Activated CD8-positive, alpha-beta memory T cell treated with anti-CD3 and anti-CD28 coated beads, Interleukin-2, amount 50 U/mL, for 48 hours (primary cell): ENCODE results near the gene USP38.
"Not testable (repeated sequence)": the region's sequence is repeated elsewhere in the genome, so short reads cannot be mapped to it uniquely, and the experiment has no call there.

Experiments
- DNase-seq: peaks from one replicate; pipeline ENCODE4 v3.0.0-alpha.2; 2020

Gene USP38, protein sequence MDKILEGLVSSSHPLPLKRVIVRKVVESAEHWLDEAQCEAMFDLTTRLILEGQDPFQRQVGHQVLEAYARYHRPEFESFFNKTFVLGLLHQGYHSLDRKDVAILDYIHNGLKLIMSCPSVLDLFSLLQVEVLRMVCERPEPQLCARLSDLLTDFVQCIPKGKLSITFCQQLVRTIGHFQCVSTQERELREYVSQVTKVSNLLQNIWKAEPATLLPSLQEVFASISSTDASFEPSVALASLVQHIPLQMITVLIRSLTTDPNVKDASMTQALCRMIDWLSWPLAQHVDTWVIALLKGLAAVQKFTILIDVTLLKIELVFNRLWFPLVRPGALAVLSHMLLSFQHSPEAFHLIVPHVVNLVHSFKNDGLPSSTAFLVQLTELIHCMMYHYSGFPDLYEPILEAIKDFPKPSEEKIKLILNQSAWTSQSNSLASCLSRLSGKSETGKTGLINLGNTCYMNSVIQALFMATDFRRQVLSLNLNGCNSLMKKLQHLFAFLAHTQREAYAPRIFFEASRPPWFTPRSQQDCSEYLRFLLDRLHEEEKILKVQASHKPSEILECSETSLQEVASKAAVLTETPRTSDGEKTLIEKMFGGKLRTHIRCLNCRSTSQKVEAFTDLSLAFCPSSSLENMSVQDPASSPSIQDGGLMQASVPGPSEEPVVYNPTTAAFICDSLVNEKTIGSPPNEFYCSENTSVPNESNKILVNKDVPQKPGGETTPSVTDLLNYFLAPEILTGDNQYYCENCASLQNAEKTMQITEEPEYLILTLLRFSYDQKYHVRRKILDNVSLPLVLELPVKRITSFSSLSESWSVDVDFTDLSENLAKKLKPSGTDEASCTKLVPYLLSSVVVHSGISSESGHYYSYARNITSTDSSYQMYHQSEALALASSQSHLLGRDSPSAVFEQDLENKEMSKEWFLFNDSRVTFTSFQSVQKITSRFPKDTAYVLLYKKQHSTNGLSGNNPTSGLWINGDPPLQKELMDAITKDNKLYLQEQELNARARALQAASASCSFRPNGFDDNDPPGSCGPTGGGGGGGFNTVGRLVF

DNA sequence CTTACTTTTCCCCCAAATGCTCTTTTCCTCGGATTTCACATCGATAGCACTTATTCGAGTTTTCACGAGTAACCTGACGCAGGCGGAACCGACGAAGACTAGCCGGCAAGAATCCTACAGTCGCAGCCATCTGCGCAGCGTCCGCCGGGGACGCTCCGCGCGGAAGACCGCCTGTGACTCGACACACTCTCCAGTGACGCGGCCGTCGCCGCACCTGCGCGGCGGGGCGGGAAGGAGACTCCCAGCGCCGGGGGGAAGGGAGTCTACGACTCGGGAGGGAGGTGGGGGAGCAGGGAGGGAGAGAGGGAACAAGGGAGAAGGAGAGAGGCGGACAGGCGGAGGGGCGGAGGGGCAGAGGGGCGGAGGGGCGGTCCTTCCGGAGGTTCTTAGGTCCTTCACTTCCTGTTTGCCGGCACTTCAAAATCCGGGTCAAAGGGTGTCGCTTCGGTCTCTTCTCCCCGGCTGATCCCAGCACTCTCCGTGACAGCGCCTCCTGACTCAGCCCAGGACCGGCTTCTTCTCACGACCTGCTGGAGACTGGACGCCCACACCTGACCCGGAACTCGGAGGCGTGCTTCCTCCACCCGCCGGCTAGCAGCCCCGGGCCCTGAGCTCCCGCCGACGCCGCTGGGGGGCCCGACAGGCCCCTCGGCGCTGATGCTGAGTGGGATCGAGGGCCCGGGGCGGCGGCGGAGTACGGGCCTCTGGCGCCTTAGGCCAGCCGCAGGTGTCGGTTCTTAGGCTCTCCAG lies at the start of gene USP38:
TSS of gene USP38 (plus strand) at position 415 of the 750 bp plus-strand sequence. CDS start 534 bp downstream, outside the sequence.
- peak; percentile 90 for DNase-seq

DNA sequence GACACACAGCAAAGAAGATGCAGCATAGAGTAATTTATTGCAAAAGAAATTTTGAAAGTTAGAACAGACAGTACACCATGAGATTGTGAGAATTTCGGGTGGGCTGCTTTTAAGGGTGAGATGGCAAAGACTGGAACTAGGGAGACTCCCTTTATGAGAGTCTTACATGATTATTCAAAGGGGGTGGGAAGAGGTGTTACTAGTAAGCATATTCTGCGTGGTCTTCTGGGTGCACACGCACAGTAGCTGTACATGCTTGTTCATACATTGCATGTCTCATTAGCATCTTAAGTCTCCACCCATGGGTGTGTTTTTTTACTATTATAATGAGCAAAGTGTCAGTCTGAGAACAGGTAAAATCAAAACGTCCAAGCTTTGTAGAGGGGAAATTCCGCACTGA lies 49.4 kb upstream of the USP38 start:
- DNase-seq: no peak

DNA sequence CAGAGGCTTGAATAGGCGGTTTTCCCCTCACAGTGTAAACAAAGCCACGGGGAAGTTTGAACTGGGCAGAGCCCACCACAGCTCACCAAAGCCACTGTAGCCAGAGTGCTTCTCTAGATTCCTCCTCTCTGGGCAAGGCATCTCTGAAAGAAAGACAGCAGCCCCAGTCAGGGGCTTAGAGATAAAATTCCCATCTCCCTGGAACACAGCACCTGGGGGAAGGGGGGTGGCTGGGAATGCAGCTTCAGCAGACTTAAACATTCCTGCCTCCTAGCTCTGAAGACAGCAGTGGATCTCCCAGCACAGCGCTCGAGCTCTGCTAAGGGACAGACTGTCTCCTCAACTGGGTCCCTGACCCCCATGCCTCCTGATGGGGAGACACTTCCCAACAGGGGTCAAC lies 44.0 kb upstream of the USP38 start:
- DNase-seq: no peak

DNA sequence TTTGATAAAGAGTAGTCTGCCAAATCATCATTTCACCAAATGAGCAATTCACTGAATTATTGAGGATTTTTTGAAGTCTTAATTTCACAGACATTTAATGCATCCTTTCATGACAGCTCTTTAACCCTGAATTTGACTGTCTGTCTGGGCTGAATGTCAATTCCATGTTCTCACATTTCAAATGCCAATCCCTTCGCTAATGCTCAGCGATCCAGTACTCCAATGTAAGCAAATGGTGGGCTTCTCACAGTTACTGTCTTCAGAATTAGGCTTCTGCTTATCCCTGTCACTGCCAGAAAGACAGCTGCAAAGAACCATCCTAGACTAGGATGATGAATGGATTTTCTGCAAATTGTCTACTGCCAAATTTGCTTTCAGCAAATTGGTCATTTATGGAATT lies 36.2 kb upstream of the USP38 start:
- DNase-seq: no peak

DNA sequence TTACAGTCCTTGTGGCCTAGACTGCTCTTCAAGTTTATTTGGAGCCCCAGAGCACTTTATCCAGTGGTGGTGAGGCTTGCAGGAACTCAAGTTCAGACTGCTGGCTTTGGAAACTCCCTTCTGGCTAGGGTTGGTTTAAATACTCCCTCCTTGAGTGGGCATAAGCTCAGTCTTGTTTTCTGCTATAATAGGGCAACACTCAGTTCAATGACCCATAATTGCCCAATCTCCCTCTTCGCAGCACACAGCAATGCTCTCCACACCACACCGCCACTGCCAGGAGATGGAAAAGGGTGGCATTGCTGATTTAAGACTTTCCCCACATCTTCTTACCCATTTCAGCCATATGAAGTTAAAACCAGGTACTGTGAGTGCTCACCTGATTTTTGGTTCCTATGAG lies 27.9 kb upstream of the USP38 start:
- no peak for DNase-seq

DNA sequence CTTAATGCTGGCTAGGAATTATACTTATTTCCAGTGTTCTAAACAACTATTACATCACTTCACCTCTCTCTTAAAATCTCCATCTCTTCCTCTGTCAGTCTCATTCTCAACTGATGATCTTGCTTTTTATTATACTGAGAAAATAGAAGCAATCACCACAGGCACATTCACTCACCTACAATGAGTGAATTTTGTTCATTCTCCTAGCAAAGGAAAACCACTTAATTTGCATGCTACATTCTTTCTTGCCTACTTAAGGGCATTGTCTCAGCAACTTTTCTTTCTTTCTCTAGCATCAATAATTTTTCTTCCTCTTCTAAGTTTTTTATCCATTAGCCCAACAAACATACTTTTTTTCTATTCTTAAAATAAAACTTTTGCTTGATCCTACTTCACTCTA lies 21.1 kb upstream of the USP38 start:
- no peak for DNase-seq

DNA sequence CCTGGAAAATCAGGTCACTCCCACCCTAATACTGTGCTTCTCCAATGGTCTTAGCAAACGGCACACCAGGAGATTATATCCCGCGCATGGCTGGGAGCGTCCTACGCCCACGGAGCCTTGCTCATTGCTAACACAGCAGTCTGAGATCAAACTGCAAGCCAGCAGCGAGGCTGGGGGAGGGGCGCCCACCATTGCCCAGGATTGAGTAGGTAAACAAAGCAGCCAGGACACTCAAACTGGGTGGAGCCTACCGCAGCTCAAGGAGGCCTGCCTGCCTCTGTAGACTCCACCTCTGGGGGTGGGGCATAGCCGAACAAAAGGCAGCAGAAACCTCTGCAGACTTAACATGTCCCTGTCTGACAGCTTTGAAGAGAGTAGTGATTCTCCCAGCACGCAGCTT lies 18.0 kb upstream of the USP38 start:
- not testable (repeated sequence) for DNase-seq

DNA sequence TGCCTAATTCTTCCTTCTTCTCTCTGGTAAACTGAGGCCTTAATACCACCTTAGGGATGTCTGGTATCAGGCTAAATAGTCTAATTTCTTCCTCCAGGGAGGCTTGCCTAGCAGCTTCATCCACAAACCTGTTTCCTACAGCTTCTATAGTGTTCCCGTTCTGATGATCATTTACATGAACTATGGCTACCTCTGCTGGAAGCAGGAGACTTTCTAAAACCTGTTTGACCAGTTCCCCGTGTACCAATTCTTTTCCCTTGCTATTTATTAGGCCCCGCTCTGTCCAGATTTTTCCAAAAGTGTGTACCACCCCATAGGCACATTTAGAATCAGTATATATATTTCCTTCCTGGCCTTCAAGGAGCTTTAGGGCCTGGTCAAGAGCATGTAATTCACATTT lies 5.8 kb upstream of the USP38 start:
- DNase-seq: no peak

DNA sequence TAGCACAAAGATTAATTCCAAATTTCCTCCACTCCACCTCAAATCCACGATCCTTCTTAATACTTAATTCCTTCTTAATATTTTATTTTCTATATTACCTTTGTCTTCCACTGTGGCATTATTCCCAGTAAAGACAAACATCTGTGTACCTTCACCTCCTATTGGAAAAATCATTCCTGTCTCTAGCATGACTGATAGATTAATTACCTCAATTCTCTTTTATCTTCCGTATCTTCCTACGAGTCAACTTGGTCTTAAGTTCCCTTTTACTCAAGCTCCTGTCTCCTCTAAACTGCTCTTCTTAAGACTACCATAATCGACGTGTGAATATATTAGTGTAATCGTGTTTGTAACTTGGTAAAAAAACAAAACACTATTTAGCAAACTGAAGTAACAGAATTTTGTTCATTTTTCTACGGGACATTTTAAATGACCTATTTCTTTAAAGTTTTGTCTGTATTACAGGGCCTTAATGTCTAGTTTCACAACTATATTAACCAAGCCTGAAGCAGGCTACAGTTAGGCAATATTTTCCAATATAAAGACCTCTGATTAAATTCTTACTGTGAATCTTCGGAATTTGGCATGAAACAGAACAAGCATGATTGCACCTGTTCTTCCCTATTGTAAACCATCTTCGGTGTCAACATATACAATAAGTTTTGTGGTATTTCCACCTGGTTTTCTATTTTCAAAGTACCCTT lies 1.1 kb upstream of the USP38 start:
- DNase-seq: no peak

DNA sequence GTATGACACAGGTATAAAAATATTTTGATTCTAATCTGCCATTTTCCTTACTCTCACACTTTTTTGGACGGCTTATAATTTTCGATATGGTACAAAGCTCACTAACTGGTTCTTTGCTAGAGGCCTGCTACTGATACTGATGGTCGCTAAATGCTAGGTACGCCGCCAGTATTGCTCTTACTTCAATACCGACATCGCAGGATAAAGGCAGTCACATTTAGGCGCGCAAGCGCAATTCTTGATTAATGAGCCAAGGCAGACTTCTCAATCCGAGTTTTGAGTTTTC lies 557 bp upstream of the USP38 start:
- no peak for DNase-seq

DNA sequence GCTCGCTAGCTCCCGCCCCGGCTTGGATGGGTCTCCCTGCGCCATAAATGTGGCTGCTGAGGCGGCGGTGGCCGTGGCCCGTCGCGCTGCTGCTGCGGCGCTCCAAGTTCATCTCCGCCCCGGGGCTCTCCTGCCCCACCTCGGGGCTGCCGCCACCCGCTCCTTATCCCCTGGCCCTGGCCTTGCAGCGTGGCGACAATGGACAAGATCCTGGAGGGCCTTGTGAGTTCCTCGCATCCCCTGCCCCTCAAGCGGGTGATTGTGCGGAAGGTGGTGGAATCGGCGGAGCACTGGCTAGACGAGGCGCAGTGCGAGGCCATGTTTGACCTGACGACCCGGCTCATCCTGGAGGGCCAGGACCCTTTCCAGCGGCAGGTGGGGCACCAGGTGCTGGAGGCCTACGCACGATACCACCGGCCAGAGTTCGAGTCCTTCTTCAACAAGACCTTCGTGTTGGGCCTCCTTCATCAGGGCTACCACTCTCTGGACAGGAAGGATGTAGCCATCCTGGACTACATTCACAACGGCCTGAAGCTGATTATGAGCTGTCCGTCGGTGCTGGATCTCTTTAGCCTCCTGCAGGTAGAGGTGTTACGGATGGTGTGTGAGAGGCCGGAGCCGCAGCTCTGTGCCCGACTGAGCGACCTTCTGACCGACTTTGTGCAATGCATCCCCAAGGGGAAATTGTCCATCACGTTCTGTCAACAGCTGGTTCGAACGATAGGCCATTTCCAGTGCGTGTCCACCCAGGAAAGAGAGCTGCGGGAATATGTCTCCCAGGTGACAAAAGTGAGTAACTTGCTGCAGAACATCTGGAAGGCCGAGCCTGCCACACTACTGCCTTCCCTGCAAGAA lies 763 bp downstream of the USP38 start:
- DNase-seq: no peak

DNA sequence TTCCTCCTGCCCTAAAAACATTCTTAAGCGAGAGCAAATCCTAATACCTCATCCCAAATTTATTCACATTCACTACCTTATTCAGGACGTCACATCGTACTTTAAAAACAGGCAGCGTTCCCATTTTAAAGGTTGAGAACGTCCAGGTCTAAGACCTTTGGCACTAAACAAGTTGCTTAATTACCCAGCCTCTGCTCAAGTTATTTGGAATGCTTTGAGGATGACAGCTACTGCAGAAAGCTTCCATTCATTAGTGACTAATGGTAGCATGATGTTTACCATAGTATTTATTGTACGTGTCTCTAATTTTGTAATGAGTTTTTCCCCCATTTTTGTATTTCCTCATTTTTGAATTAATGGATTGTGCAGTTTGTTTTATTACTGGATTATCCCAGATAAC lies 1.5 kb downstream of the USP38 start:
- DNase-seq: no peak

DNA sequence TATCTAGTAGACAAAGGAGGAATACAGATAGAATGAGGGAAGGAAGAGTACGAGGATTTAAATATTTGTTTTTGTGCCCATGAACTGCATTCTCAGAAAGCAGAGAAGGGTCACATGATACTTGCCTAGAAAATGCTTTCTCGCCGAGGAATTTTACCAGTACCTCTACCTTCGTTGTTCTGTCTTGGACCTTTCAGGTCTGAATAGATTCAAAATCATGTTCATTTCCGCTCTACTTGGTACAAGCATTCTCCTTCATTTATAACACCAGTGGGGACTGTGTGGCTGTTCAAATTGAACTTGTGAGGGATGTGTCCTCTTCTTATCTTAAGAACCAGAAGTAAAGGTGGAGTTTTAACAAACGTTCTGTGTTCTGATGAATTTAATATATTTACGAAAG lies 1.9 kb downstream of the USP38 start:
- no peak for DNase-seq

DNA sequence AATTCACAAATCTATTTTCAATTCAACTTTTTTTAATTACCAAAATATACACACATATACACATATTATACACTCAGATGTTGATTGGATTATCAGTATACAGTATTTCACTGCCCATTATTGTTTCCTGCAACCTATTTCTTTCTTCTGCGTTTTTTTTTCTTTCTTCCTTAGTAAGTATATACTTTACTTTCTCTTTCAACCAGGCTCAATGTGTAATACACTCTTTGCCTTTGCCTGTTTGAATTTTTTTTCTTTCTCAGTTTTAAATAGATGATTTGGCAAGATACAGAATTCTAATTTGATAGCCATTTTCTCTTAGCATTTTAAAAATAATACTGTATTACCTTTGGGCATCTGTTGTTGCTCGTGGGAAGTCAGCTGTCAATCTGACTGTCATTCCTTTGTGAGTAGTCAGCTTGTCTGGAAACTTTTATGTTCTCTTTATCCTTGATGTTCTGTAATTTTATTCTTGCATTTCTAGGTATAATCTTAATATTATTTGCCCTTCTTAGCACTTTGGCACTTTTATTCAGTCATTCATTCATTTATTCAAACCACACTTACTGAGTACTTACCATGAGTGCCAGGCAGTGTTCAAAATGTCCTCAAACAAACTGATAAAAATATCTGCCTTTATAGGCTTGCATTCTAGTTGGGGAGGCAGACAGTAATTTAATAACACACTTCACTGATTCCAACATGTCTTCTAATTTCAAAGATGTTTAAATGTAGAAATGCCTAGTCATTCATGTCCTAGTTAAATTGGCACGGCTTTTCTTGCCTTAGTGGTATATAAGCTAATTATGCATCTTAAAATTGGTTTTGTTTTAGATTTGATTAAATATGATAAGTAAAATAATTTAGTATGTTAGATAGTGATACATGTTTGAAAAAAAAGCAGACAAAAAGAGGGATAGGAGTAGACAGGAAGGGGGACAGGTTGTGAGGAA lies 3.7 kb downstream of the USP38 start:
- DNase-seq: no peak

DNA sequence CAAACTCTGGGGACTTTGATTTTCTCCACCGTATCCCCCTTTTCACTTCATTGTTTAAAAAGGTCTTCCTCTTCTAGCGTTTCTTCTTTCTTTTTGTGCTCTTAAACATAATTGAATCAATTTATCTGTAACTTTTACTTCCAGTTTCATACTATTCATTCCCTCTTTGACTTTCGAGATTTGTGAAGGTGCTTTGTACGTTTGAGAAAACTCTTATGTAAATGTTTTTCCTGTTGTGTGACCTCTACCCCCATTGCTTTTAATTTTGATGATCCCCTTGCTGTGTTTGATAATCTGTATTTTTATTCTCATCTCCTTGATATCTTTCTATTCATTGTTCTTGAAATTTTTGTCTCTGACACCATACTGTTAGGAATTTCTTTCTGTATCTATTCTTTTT lies 4.8 kb downstream of the USP38 start:
- no peak for DNase-seq

DNA sequence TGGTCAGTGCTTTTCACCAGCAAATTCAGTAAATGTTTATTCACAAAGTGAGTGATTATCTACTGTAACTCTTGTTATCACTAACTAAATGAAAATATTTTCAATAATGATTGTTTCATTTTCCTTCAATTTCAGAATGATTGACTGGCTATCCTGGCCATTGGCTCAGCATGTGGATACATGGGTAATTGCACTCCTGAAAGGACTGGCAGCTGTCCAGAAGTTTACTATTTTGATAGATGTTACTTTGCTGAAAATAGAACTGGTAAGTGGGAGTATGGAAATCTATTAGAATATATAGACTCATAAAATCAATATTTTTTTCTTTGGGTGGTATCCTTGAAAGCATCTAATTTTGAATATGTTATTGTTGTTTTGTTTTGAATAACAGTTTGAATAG lies 10.9 kb downstream of the USP38 start:
- DNase-seq: no peak

DNA sequence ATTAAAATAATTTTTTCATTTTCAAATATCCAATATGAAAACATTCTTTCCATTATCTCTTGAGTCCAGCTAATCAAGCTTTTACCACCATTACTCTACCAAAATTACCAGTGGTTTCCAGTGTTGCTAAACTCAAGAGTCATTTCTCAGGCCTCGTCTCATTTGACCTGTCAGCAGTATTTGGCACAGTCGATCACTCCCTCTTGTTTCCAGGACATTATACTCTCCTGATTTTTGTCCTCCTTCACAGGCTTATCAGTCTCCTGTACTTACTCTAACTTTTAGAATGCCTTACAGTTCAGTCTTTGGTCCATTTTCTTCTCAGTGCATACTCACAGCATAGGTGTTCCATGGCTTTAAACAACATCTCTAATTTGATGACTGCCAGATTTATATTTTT lies 11.6 kb downstream of the USP38 start:
- DNase-seq: no peak

DNA sequence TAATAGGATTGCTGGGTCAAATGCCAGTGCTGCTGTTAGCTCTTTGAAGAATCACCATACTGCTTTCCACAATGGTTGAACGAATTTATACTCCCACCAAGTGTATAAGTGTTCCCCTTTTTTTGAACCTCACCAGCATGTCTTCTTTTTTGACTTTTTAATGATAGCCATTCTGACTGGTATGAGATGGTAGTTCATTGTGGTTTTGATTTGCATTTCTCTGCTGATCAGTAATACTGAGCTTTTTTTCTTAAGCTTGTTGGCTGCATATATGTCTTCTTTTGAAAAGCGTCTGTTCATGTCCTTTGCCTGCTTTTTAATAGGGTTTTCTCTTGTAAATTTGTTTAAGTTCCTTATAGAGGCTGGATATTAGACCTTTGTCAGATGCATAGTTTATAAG lies 14.8 kb downstream of the USP38 start:
- no peak for DNase-seq

DNA sequence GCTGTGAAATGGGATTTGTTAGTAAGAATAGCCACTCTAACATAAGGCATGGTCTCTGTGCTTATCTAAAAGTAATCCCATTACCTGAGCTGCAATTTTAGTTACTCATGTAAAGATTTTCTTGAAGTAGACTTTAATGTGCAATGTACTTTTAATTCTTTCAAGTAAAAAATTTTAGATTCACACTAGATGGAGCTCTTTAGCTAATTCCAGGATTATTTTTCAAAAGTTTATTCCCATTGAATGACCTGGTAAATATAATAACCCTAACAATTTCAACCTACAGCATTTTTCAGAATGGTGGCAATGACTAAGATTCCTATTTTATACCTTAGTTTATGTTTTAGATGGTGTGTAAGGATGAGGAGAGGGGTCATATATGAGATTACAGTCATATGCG lies 18.1 kb downstream of the USP38 start:
- no peak for DNase-seq

DNA sequence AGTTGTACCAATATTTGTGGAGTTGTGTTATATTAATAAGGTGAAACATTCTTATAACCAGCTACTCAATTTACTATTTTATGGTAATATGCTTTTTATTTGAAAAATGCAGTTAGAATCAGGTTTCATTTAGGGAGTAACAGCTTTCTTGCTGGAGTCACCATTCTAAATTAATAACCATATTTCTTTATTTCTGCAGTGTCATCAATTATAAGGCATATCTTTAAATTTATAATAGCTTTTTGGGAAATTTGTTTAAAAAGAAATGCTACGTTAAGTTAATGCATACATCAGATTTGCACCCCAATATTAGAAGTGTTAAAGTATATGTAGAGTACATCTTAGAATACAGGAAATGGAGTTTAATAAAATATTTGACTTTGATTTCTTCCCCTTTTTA lies 18.9 kb downstream of the USP38 start:
- no peak for DNase-seq

DNA sequence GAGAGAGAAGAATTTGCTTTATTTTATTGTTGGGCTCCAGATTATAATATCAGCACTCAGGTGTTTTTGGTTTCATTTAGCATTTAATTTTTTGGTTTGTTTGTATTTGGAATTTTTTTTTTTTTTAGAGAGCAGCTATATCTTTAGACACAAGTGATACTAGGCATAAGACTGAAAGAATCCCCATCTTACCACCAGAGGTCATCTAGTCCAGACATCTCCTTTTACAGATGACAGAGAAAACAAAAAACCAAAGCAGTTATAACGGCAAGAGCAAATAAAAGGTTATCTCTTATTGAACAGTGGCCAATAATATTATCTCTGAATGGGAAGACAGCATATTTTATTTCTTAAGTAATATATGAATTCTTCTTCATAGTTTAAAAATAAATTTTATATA lies 22.8 kb downstream of the USP38 start:
- DNase-seq: no peak
